ENCODE data around the gene LIN7C.

LIN7C gene

GRCh38 chr11:27507557-27508322 lies 1.2 kb upstream of the LIN7C start:
- DNase-seq (ENCODE audit: low read depth in 2 of 2), result no peak

- DNase-seq (ENCODE audit: low read depth in 2 of 2), result no peak
Observed at GRCh38 chr11:27505781-27506180, 788 bp downstream of the LIN7C start.

GRCh38 chr11:27504205-27504604 lies 2.4 kb downstream of the LIN7C start:
- no peak for DNase-seq (ENCODE audit: low read depth in 2 of 2)

- DNase-seq (ENCODE audit: low read depth in 2 of 2), result no peak
Observed at GRCh38 chr11:27501100-27501499, 5.5 kb downstream of the LIN7C start.

GRCh38 chr11:27497911-27498310 lies 8.7 kb downstream of the LIN7C start:
- no peak for DNase-seq (ENCODE audit: low read depth in 2 of 2)

GRCh38 chr11:27497284-27497866 lies 9.2 kb downstream of the LIN7C start:
- DNase-seq (ENCODE audit: low read depth in 2 of 2), result no peak

GRCh38 chr11:27496461-27496860 lies 10.1 kb downstream of the LIN7C start:
- no peak for DNase-seq (ENCODE audit: low read depth in 2 of 2)

GRCh38 chr11:27495710-27496300 lies 10.8 kb downstream of the LIN7C start:
- DNase-seq (ENCODE audit: low read depth in 2 of 2), result no peak

GRCh38 chr11:27489092-27489491 lies 17.5 kb downstream of the LIN7C start:
- DNase-seq (ENCODE audit: low read depth in 2 of 2), result no peak

- no peak for DNase-seq (ENCODE audit: low read depth in 2 of 2)
Observed at GRCh38 chr11:27487706-27488105, 18.9 kb downstream of the LIN7C start.

- peak in 1 of 2 donors; percentile 38 for DNase-seq (ENCODE audit: low read depth in 2 of 2)
Observed at GRCh38 chr11:27485930-27486773, 20.4 kb downstream of the LIN7C start.

GRCh38 chr11:27482793-27483192 lies 23.8 kb downstream of the LIN7C start:
- no peak for DNase-seq (ENCODE audit: low read depth in 2 of 2)

- no peak for DNase-seq (ENCODE audit: low read depth in 2 of 2)
Observed at GRCh38 chr11:27481992-27482391, 24.6 kb downstream of the LIN7C start.

- DNase-seq (ENCODE audit: low read depth in 2 of 2), result no peak
Observed at GRCh38 chr11:27477831-27478230, 28.7 kb downstream of the LIN7C start.

- no peak for DNase-seq (ENCODE audit: low read depth in 2 of 2)
Observed at GRCh38 chr11:27477243-27477642, 29.3 kb downstream of the LIN7C start.

GRCh38 chr11:27475622-27476021 lies 30.9 kb downstream of the LIN7C start:
- no peak for DNase-seq (ENCODE audit: low read depth in 2 of 2)

- DNase-seq (ENCODE audit: low read depth in 2 of 2), result no peak
Observed at GRCh38 chr11:27473017-27473406, 33.6 kb downstream of the LIN7C start.

- peak; percentile 44 to 49 for DNase-seq (ENCODE audit: low read depth in 2 of 2)
Observed at GRCh38 chr11:27472398-27473016, 34.1 kb downstream of the LIN7C start, which contains the start of gene LGR4. Gene LGR4 (minus strand): TSS chr11:27472790. CDS start chr11:27472302, 488 bp downstream.

- DNase-seq (ENCODE audit: low read depth in 2 of 2), result no peak
Observed at GRCh38 chr11:27471589-27472397, 34.8 kb downstream of the LIN7C start.

GRCh38 chr11:27470826-27471588 lies 35.6 kb downstream of the LIN7C start:
- DNase-seq (ENCODE audit: low read depth in 2 of 2), result no peak

Data from activated CD4-positive, alpha-beta T cell treated with anti-CD3 and anti-CD28 coated beads for 24 hours (primary cell).